HFFc6 (cell line): ENCODE results near the gene THRB. TPM values are rescaled to one million over a fixed set of nuclear protein-coding genes. Genes with fewer than 3 reads are reported as not detected.

Experiments
- DNase-seq: peaks from one replicate; pipeline ENCODE4 v3.0.0-alpha.2; 2018
- H3K27ac Mint-ChIP-seq: 2 replicates; pipeline ENCODE4 v1.8.0; 2020; ENCODE audit warnings: mild to moderate bottlenecking, mixed read lengths
- H3K27me3 Mint-ChIP-seq: 2 replicates; pipeline ENCODE4 v1.8.0; 2021; ENCODE audit warnings: mild to moderate bottlenecking, moderate library complexity, mixed read lengths; ENCODE audit not compliant: insufficient read depth
- H3K36me3 Mint-ChIP-seq: 2 replicates; pipeline ENCODE4 v1.8.0; 2021; ENCODE audit warnings: low read depth, mixed read lengths
- H3K4me1 Mint-ChIP-seq: 2 replicates; pipeline ENCODE4 v1.8.0; 2020; ENCODE audit warnings: low read depth, mixed read lengths
- H3K4me3 Mint-ChIP-seq: 2 replicates; pipeline ENCODE4 v1.8.0; 2020; ENCODE audit warnings: mild to moderate bottlenecking, moderate library complexity, mixed read lengths
- H3K9me3 Mint-ChIP-seq: 2 replicates; pipeline ENCODE4 v1.8.0; 2020; ENCODE audit warnings: mild to moderate bottlenecking, mixed read lengths
- CTCF ChIP-seq: fragments of 200-600 bp; sonication (generic); IDR thresholded peaks from 2 replicates; pipeline ENCODE4 v1.5.0; 2021; ENCODE audit warnings: antibody characterized with exemption, mild to moderate bottlenecking
- total RNA-seq, 6 experiments: library from RNA; stranded (reverse); fragmentation: NEBNext Ultra II Directional; extraction: Animal tissue kit (Norgen Biotek cat#: 25700); gene quantifications; 2 replicates in 1 of 6; 3 replicates in 5 of 6; pipeline ENCODE4 v1.2.3, GENCODE V29; 2021

Gene THRB
- total RNA-seq, 6 experiments from 2014 or later, result not detected

- Mint-ChIP-seq H3K4me1 (peaks cover 28% of the 10 kb centered on the region), H3K27me3 (peaks cover 1% of the 10 kb centered on the region; the same call in 1 of the 2 replicates), H3K9me3 (no peaks in the 10 kb centered on the region), H3K4me3 (no peak overlapping the region), H3K27ac (no peak overlapping the region), H3K36me3 (no peaks in the 10 kb centered on the region)
- TF ChIP-seq CTCF, result no peak
- DNase-seq, result no peak
These were observed 357.3 kb downstream of the THRB start for GRCh38 chr3:24137334-24137733.

- Mint-ChIP-seq H3K4me1 (peaks cover 28% of the 10 kb centered on the region), H3K9me3 (no peaks in the 10 kb centered on the region), H3K4me3 (no peak overlapping the region), H3K36me3 (no peaks in the 10 kb centered on the region), H3K27ac (no peak overlapping the region), H3K27me3 (peaks cover 1% of the 10 kb centered on the region; the same call in 1 of the 2 replicates)
- DNase-seq, result no peak
- TF ChIP-seq CTCF, result no peak
These were observed 357.9 kb downstream of the THRB start for GRCh38 chr3:24136624-24137310.

- H3K27me3 Mint-ChIP-seq, result peaks cover 1% of the 10 kb centered on the region; the same call in 1 of the 2 replicates
- H3K36me3 Mint-ChIP-seq, result no peaks in the 10 kb centered on the region
- no peaks in the 10 kb centered on the region for H3K9me3 Mint-ChIP-seq
- H3K4me1 Mint-ChIP-seq, result peaks cover 28% of the 10 kb centered on the region
- DNase-seq, result no peak
- H3K27ac Mint-ChIP-seq, result no peak overlapping the region
- H3K4me3 Mint-ChIP-seq, result no peak overlapping the region
- no peak for TF ChIP-seq CTCF
These were observed 359.4 kb downstream of the THRB start for GRCh38 chr3:24135280-24135679.

GRCh38 chr3:24133942-24134341 is 360.7 kb downstream of the THRB start:
- no peaks in the 10 kb centered on the region for H3K9me3 Mint-ChIP-seq
- H3K36me3 Mint-ChIP-seq, result no peaks in the 10 kb centered on the region
- H3K4me1 Mint-ChIP-seq, result peaks cover 33% of the 10 kb centered on the region
- no peak for TF ChIP-seq CTCF
- DNase-seq, result no peak
- no peak overlapping the region; the same call in 1 of the 2 replicates for H3K27ac Mint-ChIP-seq
- no peak overlapping the region for H3K4me3 Mint-ChIP-seq
- H3K27me3 Mint-ChIP-seq, result peaks cover 1% of the 10 kb centered on the region; the same call in 1 of the 2 replicates

GRCh38 chr3:24133436-24133835 is 361.2 kb downstream of the THRB start:
- Mint-ChIP-seq H3K4me1 (peaks cover 38% of the 10 kb centered on the region), H3K4me3 (no peak overlapping the region), H3K36me3 (no peaks in the 10 kb centered on the region), H3K27me3 (peaks cover 1% of the 10 kb centered on the region; the same call in 1 of the 2 replicates), H3K27ac (no peak overlapping the region), H3K9me3 (no peaks in the 10 kb centered on the region)
- TF ChIP-seq CTCF, result no peak
- no peak for DNase-seq
